MM.1S (cell line): ENCODE measurements around the gene TBC1D5.

Experiments
- DNase-seq: peaks from one replicate; pipeline ENCODE4 v3.0.0-alpha.2; 2015
- H2AFZ ChIP-seq: fragments of 300-600 bp; sonication (generic); 2 replicates; pipeline ENCODE4 v1.6.0; 2016; ENCODE audit warnings: antibody characterized with exemption, low read length
- H3F3A ChIP-seq: fragments of 300-600 bp; sonication (generic); 2 replicates; pipeline ENCODE4 v1.6.1; 2016; ENCODE audit warnings: mild to moderate bottlenecking, antibody characterized with exemption, low read length, moderate library complexity, mixed read lengths; ENCODE audit not compliant: insufficient read depth
- H3K27ac ChIP-seq: fragments of 300-600 bp; sonication (generic); 2 replicates; pipeline ENCODE4 v1.5.1; 2016; ENCODE audit warnings: mild to moderate bottlenecking, low read length
- H3K27me3 ChIP-seq: fragments of 300-600 bp; sonication (generic); replicated peaks from 2 replicates; pipeline ENCODE4 v1.6.0; 2016; ENCODE audit warnings: low read length; ENCODE audit not compliant: insufficient read depth
- H3K36me3 ChIP-seq: fragments of 300-600 bp; sonication (generic); replicated peaks from 2 replicates; pipeline ENCODE4 v1.6.1; 2016; ENCODE audit warnings: mild to moderate bottlenecking, low read length, mixed read lengths; ENCODE audit not compliant: insufficient read depth
- H3K4me1 ChIP-seq: fragments of 300-600 bp; sonication (generic); 2 replicates; pipeline ENCODE4 v1.6.1; 2016; ENCODE audit warnings: low read length, mixed read lengths
- H3K4me2 ChIP-seq: fragments of 300-600 bp; sonication (generic); 2 replicates; pipeline ENCODE4 v1.6.0; 2016; ENCODE audit warnings: low read depth, low read length
- H3K4me3 ChIP-seq: fragments of 300-600 bp; sonication (generic); 2 replicates; pipeline ENCODE4 v1.5.1; 2016; ENCODE audit warnings: low read length, mixed read lengths
- H3K79me2 ChIP-seq: fragments of 300-600 bp; sonication (generic); 2 replicates; pipeline ENCODE4 v1.6.1; 2016; ENCODE audit warnings: mixed run types, low read length, mixed read lengths
- H3K9ac ChIP-seq: fragments of 300-600 bp; sonication (generic); 2 replicates; pipeline ENCODE4 v1.6.1; 2016; ENCODE audit warnings: low read length, mixed read lengths
- H3K9me2 ChIP-seq: fragments of 300-600 bp; sonication (generic); replicated peaks from 2 replicates; pipeline ENCODE4 v1.6.1; 2016; ENCODE audit warnings: mild to moderate bottlenecking, low read length, mixed read lengths; ENCODE audit not compliant: insufficient read depth
- H3K9me3 ChIP-seq: fragments of 300-600 bp; sonication (generic); replicated peaks from 2 replicates; pipeline ENCODE4 v1.6.1; 2016; ENCODE audit warnings: mild to moderate bottlenecking, low read length, mixed read lengths; ENCODE audit not compliant: insufficient read depth
- H4K20me1 ChIP-seq: fragments of 300-600 bp; sonication (generic); 2 replicates; pipeline ENCODE4 v1.6.1; 2016; ENCODE audit warnings: mild to moderate bottlenecking, low read length, moderate library complexity, mixed read lengths; ENCODE audit not compliant: insufficient read depth
- EZH2 ChIP-seq: fragments of 300-600 bp; sonication (generic); optimal IDR thresholded peaks from 2 replicates; pipeline ENCODE3; 2017; ENCODE audit warnings: low read depth, mild to moderate bottlenecking, antibody characterized with exemption, low read length, mixed read lengths
- EZH2phosphoT487 ChIP-seq: fragments of 300-600 bp; sonication (generic); IDR thresholded peaks from 2 replicates; pipeline ENCODE4 v1.6.1; 2018; ENCODE audit warnings: antibody characterized with exemption, low read length
- TF ChIP-seq, protein P1 (sequence below): fragments of 300-600 bp; sonication (generic); IDR thresholded peaks from 2 replicates; pipeline ENCODE4 v1.5.1; 2016; ENCODE audit warnings: antibody characterized with exemption, low read length, mixed read lengths

The TBC1D5 gene

DNA sequence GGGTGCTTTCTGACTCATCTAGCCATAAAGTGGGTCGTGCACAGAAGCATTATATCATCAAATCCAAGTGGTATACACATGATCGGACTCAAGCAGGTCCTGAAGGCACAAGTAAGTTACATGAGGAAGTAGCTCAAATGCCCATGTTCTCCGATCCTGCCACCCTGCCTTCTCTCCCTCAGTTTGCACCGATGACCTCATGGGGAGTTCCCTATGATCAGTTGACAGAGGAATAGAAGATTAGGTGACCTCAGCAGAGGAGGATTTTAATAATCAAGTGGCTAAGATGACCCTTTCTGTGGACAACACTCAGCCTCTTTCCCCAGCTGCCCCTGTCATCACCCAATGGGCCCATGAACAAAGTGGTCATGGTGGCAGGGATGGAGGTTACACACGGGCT is 149.5 kb downstream of the TBC1D5 start:
- H3K79me2 ChIP-seq, result no peaks in the 10 kb centered on the region

DNA sequence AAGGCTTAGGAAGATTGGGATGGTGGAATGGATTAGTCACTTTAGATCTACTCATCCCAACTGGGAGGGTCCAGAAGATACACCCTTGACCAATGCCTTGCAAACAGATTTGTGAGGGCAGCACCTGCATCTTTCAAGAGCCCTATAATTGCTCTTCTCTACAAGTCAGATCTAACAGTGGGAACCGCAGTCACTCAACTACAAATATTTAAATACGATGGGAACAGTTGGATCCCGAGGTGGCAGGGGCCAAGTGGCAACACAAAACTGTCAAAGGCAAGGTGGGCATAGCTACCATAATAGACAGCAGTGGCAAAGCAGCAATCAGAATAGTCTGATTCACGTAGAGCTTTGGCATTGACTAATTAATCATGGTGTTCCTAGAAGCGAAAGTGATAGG is 152.0 kb downstream of the TBC1D5 start:
- no peak for DNase-seq
- Histone ChIP-seq H2AFZ (no peak overlapping the region), H3K9ac (no peak overlapping the region), H3K27ac (no peak overlapping the region), H3K4me1 (no peaks in the 10 kb centered on the region), H3K4me2 (no peak overlapping the region), H4K20me1 (no peaks in the 10 kb centered on the region), H3F3A (no peaks in the 10 kb centered on the region), H3K9me3 (no peaks in the 10 kb centered on the region), H3K79me2 (no peaks in the 10 kb centered on the region), H3K27me3 (no peaks in the 10 kb centered on the region), H3K9me2 (no peaks in the 10 kb centered on the region), H3K36me3 (no peaks in the 10 kb centered on the region), H3K4me3 (no peak overlapping the region)
- TF ChIP-seq EZH2 (no peak), EZH2phosphoT487 (no peak)
- TF ChIP-seq, protein P1, sequence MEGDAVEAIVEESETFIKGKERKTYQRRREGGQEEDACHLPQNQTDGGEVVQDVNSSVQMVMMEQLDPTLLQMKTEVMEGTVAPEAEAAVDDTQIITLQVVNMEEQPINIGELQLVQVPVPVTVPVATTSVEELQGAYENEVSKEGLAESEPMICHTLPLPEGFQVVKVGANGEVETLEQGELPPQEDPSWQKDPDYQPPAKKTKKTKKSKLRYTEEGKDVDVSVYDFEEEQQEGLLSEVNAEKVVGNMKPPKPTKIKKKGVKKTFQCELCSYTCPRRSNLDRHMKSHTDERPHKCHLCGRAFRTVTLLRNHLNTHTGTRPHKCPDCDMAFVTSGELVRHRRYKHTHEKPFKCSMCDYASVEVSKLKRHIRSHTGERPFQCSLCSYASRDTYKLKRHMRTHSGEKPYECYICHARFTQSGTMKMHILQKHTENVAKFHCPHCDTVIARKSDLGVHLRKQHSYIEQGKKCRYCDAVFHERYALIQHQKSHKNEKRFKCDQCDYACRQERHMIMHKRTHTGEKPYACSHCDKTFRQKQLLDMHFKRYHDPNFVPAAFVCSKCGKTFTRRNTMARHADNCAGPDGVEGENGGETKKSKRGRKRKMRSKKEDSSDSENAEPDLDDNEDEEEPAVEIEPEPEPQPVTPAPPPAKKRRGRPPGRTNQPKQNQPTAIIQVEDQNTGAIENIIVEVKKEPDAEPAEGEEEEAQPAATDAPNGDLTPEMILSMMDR, result no peak

More for the DNA sequence above, 149.5 kb downstream of the TBC1D5 start:
- Histone ChIP-seq H3K4me2 (no peak overlapping the region), H3K27me3 (no peaks in the 10 kb centered on the region), H3K4me1 (no peaks in the 10 kb centered on the region), H3K9ac (no peak overlapping the region), H3K9me3 (no peaks in the 10 kb centered on the region), H3F3A (no peaks in the 10 kb centered on the region), H3K4me3 (no peak overlapping the region), H2AFZ (no peak overlapping the region), H3K9me2 (no peaks in the 10 kb centered on the region), H3K36me3 (no peaks in the 10 kb centered on the region), H3K27ac (no peak overlapping the region), H4K20me1 (no peaks in the 10 kb centered on the region)
- no peak for DNase-seq
- TF ChIP-seq, protein P1, result no peak
- TF ChIP-seq EZH2, result no peak
- no peak for TF ChIP-seq EZH2phosphoT487

DNA sequence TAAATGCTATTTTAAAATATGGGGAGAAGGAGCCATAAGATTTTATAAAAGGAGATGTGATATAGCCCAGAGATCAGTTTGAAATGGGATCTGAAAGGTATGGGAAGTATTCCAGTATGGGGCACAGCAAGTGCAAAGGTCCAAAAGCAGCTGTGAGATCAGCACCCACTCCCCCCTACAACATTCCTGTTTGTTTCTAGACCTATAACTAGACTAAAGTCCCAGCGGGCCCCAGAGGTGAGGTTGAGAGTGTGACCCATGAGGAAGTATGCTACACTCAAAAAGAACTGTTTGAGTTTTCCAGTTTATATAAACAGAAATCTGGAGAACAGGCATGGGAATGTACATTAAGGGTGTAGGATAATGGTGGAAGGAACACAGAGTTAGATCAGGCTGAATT is 152.5 kb downstream of the TBC1D5 start:
- Histone ChIP-seq H3K9ac (no peak overlapping the region), H2AFZ (no peak overlapping the region), H3K9me2 (no peaks in the 10 kb centered on the region), H4K20me1 (no peaks in the 10 kb centered on the region), H3K4me3 (no peak overlapping the region), H3K79me2 (no peaks in the 10 kb centered on the region), H3K36me3 (no peaks in the 10 kb centered on the region), H3K27ac (no peak overlapping the region), H3K9me3 (no peaks in the 10 kb centered on the region), H3K4me2 (no peak overlapping the region), H3K4me1 (no peaks in the 10 kb centered on the region), H3F3A (no peaks in the 10 kb centered on the region), H3K27me3 (no peaks in the 10 kb centered on the region)
- TF ChIP-seq, protein P1, result no peak
- TF ChIP-seq EZH2phosphoT487 (no peak), EZH2 (no peak)
- DNase-seq, result no peak
